ENCODE results near the gene GRIN2D.

Gene GRIN2D

DNA sequence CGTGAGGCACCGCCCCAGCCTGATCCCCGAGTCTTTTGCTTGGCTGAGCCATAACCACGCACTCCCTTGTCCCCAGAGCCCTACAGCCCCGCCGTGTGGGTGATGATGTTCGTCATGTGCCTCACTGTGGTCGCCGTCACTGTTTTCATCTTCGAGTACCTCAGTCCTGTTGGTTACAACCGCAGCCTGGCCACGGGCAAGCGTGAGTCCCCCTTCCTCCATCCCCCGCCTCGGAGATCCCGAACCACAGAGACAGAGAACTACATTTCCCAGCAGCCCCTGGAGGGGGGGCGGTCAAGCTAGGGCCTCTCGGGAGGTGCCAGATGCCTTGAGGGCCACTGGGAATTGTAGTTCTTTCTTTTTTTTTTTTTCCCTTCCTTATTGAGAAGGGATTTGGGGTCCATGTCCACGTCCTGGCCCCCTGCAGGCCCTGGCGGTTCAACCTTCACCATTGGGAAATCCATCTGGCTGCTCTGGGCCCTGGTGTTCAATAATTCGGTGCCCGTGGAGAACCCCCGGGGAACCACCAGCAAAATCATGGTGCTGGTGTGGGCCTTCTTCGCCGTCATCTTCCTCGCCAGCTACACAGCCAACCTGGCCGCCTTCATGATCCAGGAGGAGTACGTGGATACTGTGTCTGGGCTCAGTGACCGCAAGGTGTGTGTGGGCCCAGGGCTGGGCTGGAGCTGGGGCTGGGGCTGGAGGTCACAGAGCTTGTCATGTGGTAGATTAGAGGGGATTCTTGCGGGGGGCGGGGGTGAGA lies 25.9 kb downstream of the GRIN2D start:
- H3K9ac ChIP-seq (ENCODE audit: insufficient read length): no peak overlapping the region
- H3K4me3 ChIP-seq: no peak overlapping the region
- no peaks in the 10 kb centered on the region for H3K9me3 ChIP-seq (ENCODE audit: low read depth, low read length)
- no peaks in the 10 kb centered on the region for H3K36me3 ChIP-seq (ENCODE audit: insufficient read depth, low read length)
- no peak for TF ChIP-seq FOXP2 (optimal IDR thresholded peaks at IDR 0.05; ENCODE audit: control extremely low read depth, extremely low read length, insufficient read depth)
- TF ChIP-seq POLR2AphosphoS5 (IDR thresholded peaks at IDR 0.05; ENCODE audit: borderline replicate concordance, low read depth, low read length): no peak
- no peak for TF ChIP-seq EZH2 (IDR thresholded peaks at IDR 0.05)
- no peak for DNase-seq (ENCODE audit: low read depth, low spot score)
- H3K27ac ChIP-seq: no peak overlapping the region

- Histone ChIP-seq H3K36me3 (ENCODE audit: insufficient read depth, low read length) (no peaks in the 10 kb centered on the region), H3K9ac (ENCODE audit: insufficient read length) (no peak overlapping the region), H3K27ac (no peak overlapping the region), H3K9me3 (ENCODE audit: low read depth, low read length) (no peaks in the 10 kb centered on the region), H3K4me3 (no peak overlapping the region)
- no peak for TF ChIP-seq EZH2 (IDR thresholded peaks at IDR 0.05)
- TF ChIP-seq POLR2AphosphoS5 (IDR thresholded peaks at IDR 0.05; ENCODE audit: borderline replicate concordance, low read depth, low read length): no peak
- TF ChIP-seq FOXP2 (optimal IDR thresholded peaks at IDR 0.05; ENCODE audit: control extremely low read depth, extremely low read length, insufficient read depth): no peak
- no peak for DNase-seq (ENCODE audit: low read depth, low spot score)
Observed at GRCh38 chr19:48421548-48421947, 28.1 kb downstream of the GRIN2D start.

DNA sequence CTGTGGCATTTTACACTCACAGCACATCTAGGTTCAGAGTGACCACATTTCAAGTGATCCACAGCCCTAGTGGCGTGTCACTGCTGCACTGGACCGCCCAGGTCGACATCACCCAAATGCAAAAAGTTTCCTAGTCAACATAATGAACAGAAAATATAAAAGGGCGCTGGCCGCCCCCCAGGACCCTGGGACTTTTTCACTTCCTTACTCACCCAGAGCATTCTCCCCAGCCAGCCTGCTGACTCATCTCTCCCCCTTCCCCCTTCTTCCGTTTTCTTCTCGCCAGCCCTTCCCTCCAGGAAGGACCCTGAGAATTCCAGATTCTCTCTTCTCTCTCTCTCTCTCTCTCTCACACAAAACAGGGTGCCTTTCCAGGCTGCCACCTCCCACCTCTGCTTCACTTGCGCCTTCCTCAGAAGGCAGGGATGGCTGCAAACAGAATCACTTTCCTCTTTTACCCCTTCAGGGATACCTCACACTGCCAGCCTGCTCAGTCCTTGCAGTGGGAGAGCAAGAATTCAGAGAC lies 31.3 kb downstream of the GRIN2D start:
- Histone ChIP-seq H3K9me3 (ENCODE audit: low read depth, low read length) (no peaks in the 10 kb centered on the region), H3K9ac (ENCODE audit: insufficient read length) (peak overlapping the region; percentile 64), H3K27ac (peak overlapping the region; percentile 95), H3K36me3 (ENCODE audit: insufficient read depth, low read length) (no peaks in the 10 kb centered on the region), H3K4me3 (peak overlapping the region; percentile 60)
- no peak for TF ChIP-seq FOXP2 (optimal IDR thresholded peaks at IDR 0.05; ENCODE audit: control extremely low read depth, extremely low read length, insufficient read depth)
- TF ChIP-seq POLR2AphosphoS5 (IDR thresholded peaks at IDR 0.05; ENCODE audit: borderline replicate concordance, low read depth, low read length): peak; percentile 24; the same call in 1 of the 2 replicates
- no peak for TF ChIP-seq EZH2 (IDR thresholded peaks at IDR 0.05)
- no peak for DNase-seq (ENCODE audit: low read depth, low spot score)

GRCh38 chr19:48428670-48429069 lies 35.2 kb downstream of the GRIN2D start:
- DNase-seq (ENCODE audit: low read depth, low spot score): no peak
- Histone ChIP-seq H3K9ac (ENCODE audit: insufficient read length) (no peak overlapping the region), H3K27ac (no peak overlapping the region), H3K36me3 (ENCODE audit: insufficient read depth, low read length) (no peaks in the 10 kb centered on the region), H3K4me3 (no peak overlapping the region), H3K9me3 (ENCODE audit: low read depth, low read length) (no peaks in the 10 kb centered on the region)
- TF ChIP-seq EZH2 (IDR thresholded peaks at IDR 0.05): no peak
- no peak for TF ChIP-seq FOXP2 (optimal IDR thresholded peaks at IDR 0.05; ENCODE audit: control extremely low read depth, extremely low read length, insufficient read depth)
- no peak for TF ChIP-seq POLR2AphosphoS5 (IDR thresholded peaks at IDR 0.05; ENCODE audit: borderline replicate concordance, low read depth, low read length)

DNA sequence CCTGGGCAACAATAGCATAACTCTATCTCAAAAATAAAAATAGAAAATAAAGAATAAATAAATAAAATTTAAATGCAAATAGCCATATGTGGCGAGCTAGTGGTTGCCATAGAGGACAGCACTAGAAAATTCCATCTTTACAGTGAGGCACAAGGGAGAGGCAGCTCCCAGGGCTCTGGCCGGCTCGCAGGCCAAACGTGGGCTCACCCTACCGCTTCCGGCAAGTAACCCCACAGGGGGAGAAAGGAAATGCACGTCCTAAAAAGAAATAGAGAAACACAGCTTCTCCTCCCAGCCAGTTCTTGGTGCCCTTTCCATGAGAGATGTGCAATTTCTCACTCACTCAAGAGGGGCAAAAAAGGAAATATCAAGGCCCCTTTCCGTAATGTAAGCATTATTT lies 39.9 kb downstream of the GRIN2D start:
- Histone ChIP-seq H3K9ac (ENCODE audit: insufficient read length) (no peak overlapping the region), H3K36me3 (ENCODE audit: insufficient read depth, low read length) (no peaks in the 10 kb centered on the region), H3K9me3 (ENCODE audit: low read depth, low read length) (no peaks in the 10 kb centered on the region), H3K4me3 (no peak overlapping the region), H3K27ac (0 out of 2 replicates have a peak overlapping the region, but pooled peaks have one; percentile 1)
- TF ChIP-seq FOXP2 (optimal IDR thresholded peaks at IDR 0.05; ENCODE audit: control extremely low read depth, extremely low read length, insufficient read depth) (no peak), POLR2AphosphoS5 (IDR thresholded peaks at IDR 0.05; ENCODE audit: borderline replicate concordance, low read depth, low read length) (no peak), EZH2 (IDR thresholded peaks at IDR 0.05) (no peak)
- no peak for DNase-seq (ENCODE audit: low read depth, low spot score)

DNA sequence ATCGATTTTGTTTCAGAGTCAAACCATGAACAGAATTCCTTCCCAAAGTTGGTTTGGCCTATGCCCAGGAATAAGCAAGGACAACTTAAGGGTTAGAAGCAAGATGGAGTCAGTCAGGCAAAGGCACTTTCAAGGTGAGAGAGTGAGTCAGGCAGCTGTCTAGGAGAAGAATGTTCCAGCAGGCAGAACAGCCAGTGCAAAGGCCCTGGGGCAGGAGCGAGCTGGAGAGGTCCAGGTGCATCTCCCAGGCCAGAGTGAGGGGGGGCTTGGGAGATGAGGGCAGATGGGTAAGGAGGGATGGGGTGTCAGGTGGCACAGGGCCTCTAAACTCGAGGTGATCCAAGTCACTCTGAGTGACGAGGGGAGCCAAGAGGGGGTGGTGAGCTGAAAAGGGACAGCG lies 43.1 kb downstream of the GRIN2D start:
- no peak overlapping the region for H3K27ac ChIP-seq
- H3K4me3 ChIP-seq: no peak overlapping the region
- no peaks in the 10 kb centered on the region for H3K36me3 ChIP-seq (ENCODE audit: insufficient read depth, low read length)
- no peak overlapping the region for H3K9ac ChIP-seq (ENCODE audit: insufficient read length)
- TF ChIP-seq FOXP2 (optimal IDR thresholded peaks at IDR 0.05; ENCODE audit: control extremely low read depth, extremely low read length, insufficient read depth) (no peak), POLR2AphosphoS5 (IDR thresholded peaks at IDR 0.05; ENCODE audit: borderline replicate concordance, low read depth, low read length) (no peak), EZH2 (IDR thresholded peaks at IDR 0.05) (no peak)
- DNase-seq (ENCODE audit: low read depth, low spot score): no peak
- H3K9me3 ChIP-seq (ENCODE audit: low read depth, low read length): no peaks in the 10 kb centered on the region

- Histone ChIP-seq H3K4me3 (no peak overlapping the region), H3K9ac (ENCODE audit: insufficient read length) (no peak overlapping the region), H3K9me3 (ENCODE audit: low read depth, low read length) (no peaks in the 10 kb centered on the region), H3K27ac (no peak overlapping the region), H3K36me3 (ENCODE audit: insufficient read depth, low read length) (peaks cover under 1% of the 10 kb centered on the region; the same call in 1 of the 2 replicates)
- TF ChIP-seq FOXP2 (optimal IDR thresholded peaks at IDR 0.05; ENCODE audit: control extremely low read depth, extremely low read length, insufficient read depth) (no peak), POLR2AphosphoS5 (IDR thresholded peaks at IDR 0.05; ENCODE audit: borderline replicate concordance, low read depth, low read length) (no peak), EZH2 (IDR thresholded peaks at IDR 0.05) (no peak)
- no peak for DNase-seq (ENCODE audit: low read depth, low spot score)
Observed at GRCh38 chr19:48441360-48442050, 48.0 kb downstream of the GRIN2D start.
